Fibroblast of skin of right quadriceps (primary cell): Measurements from ENCODE around the gene PPP1R1C.
"Not testable (repeated sequence)": the region's sequence is repeated elsewhere in the genome, so short reads cannot be mapped to it uniquely, and the experiment has no call there.

ENCODE experiments used
- DNase-seq: peaks from one replicate; pipeline ENCODE4 v3.0.0-alpha.2; 2013

The PPP1R1C gene

GRCh38 chr2:182015334-182016109, 29.9 kb downstream of the PPP1R1C start:
- peak; percentile 7 for DNase-seq

- DNase-seq = peak; percentile 67
These were observed 32.6 kb downstream of the PPP1R1C start for GRCh38 chr2:182018218-182018617.

GRCh38 chr2:182019731-182020130, 34.1 kb downstream of the PPP1R1C start:
- DNase-seq = no peak

GRCh38 chr2:182020286-182021070, 34.8 kb downstream of the PPP1R1C start:
- DNase-seq = peak; percentile 17

- no peak for DNase-seq
These were observed 37.6 kb downstream of the PPP1R1C start for GRCh38 chr2:182023235-182023634.

GRCh38 chr2:182030875-182031274, 45.2 kb downstream of the PPP1R1C start:
- not testable (repeated sequence) for DNase-seq

GRCh38 chr2:182031956-182032355, 46.3 kb downstream of the PPP1R1C start:
- no peak for DNase-seq

GRCh38 chr2:182033449-182033848, 47.8 kb downstream of the PPP1R1C start:
- no peak for DNase-seq

- DNase-seq = peak; percentile 54
These were observed 52.9 kb downstream of the PPP1R1C start for GRCh38 chr2:182038576-182038975.

GRCh38 chr2:182043021-182043420, 57.4 kb downstream of the PPP1R1C start:
- no peak for DNase-seq

GRCh38 chr2:182043861-182044260, 58.2 kb downstream of the PPP1R1C start:
- DNase-seq = no peak

- peak; percentile 64 for DNase-seq
These were observed 61.9 kb downstream of the PPP1R1C start for GRCh38 chr2:182047544-182047943.

- DNase-seq = no peak
These were observed 62.4 kb downstream of the PPP1R1C start for GRCh38 chr2:182048088-182048487.

- DNase-seq = no peak
These were observed 63.0 kb downstream of the PPP1R1C start for GRCh38 chr2:182048621-182049020.

- peak; percentile 23 for DNase-seq
These were observed 63.9 kb downstream of the PPP1R1C start for GRCh38 chr2:182049372-182050148.

- DNase-seq = no peak
These were observed 64.9 kb downstream of the PPP1R1C start for GRCh38 chr2:182050333-182051135.

GRCh38 chr2:182055993-182056392, 70.3 kb downstream of the PPP1R1C start:
- no peak for DNase-seq

GRCh38 chr2:182057002-182057401, 71.3 kb downstream of the PPP1R1C start:
- no peak for DNase-seq

- DNase-seq = no peak
These were observed 72.4 kb downstream of the PPP1R1C start for GRCh38 chr2:182058056-182058455.

GRCh38 chr2:182061739-182062138, 76.1 kb downstream of the PPP1R1C start:
- DNase-seq = no peak

GRCh38 chr2:182062329-182062972, 76.8 kb downstream of the PPP1R1C start:
- DNase-seq = no peak
